GM18867 (cell line): ENCODE results near the gene CREBL2.

Experiments
- ATAC-seq: cut with Tn5 transposase; IDR thresholded peaks from one replicate; pipeline ENCODE4 v1.9.1; 2021; ENCODE audit warnings: mild to moderate bottlenecking, moderate library complexity; ENCODE audit not compliant: unreplicated experiment

The CREBL2 gene

DNA sequence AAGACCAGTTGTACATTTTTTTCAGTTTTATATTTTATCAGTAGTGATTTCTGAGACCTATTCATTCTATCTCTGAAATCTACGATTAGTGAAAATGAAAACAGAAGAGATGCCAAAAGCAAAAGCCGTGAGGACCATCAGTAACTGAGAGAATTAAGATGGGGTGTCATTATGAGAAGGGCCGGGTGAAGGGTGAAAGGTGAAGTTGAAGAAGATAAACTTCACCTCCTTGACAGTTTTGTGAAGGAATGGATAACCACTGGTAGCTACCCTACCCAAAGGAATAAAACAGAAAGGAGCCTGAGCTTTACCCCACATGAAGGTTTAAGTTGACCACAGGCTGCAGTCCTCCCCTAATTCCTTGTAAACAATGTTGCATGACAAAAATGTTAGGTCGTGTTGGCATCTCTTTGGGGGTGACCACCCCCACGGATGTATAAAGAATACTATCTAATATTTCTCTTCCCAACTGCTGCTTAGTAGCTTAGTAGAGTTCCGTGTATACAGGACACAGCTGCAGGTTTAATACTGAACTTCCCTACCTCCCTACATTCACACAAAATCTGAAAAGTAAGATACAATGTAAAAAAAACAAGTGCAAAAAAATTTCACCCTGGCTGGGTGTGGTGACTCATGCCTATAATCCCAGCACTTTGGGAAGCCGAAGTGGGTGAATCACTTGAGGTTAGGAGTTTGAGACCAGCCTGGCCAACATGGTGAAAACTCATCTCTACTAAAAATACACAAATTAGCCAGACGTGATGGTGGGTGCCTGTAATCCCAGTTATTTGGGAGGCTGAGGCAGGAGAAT lies 60.4 kb downstream of the CREBL2 start:
- no peak for ATAC-seq

DNA sequence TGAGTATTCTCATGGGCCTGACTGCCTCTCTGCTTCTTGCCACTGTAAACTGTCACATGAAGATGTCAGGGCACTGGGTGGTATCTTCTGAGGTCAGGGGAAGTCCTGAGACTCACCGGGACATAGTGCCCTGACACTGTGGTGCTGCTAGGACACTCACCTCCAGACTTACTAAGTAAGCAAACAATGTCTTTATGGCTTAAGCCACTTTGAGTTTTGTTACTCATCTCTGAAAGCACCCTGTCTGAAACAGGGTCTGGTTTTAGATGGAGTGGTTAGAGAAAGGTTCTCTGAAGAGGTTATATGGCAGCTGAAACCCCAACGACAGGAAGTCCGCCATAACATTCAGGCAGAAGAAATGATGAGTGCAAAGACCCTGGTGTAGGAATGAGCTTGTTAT lies 61.6 kb downstream of the CREBL2 start:
- ATAC-seq, result peak; percentile 62

DNA sequence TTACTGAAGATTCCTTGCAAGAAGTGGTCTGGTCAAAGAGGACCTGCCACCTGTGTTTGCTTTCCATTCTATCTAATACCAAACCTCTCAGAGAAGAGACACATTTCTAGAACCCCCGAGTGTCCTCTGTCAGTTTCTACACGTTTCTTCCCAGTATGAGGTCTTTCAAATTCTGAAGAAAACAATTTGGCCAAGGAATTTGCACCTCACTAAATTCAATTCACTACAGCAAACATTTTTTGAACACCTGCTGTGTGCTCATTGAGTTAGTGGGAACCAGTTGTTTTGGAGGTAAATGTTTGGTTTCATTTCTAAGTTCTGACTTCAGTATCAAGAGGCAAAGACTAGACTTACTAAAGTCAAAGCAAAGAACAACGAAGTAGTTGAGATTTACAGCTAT lies 64.9 kb downstream of the CREBL2 start:
- no peak for ATAC-seq

DNA sequence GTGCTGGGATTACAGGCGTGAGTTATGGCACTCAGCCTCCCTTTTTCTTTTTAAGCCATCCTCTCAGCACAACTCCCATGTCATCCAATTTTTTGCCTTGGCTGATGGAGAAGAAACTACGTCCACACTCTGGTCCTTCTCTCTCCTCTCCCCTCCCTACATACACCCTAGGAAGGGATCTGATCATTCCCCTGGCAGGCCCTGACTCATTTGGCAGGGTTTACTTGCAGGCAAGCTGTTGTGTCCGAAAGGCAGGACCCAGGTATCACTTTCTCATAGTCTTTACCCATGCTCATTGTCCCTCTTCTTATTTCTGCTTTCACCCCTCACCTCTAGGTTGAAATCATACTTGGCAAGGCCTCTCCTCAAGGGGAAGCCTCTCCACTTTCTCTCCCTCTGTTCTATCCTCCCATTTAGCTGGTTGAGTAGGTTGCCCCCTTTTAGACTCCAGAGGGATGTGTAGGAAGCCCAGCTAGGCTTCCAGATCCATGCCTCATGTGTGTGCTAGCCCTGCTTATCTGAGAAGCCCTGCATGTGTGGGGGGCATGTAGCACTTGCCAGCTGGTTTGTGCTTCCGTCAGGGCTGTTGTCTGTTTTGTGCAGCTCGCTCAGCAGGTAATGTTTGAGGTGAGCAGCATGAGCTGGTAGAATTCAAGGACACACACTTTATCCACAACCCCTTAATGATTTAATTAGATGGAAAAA lies 69.5 kb downstream of the CREBL2 start:
- no peak for ATAC-seq

DNA sequence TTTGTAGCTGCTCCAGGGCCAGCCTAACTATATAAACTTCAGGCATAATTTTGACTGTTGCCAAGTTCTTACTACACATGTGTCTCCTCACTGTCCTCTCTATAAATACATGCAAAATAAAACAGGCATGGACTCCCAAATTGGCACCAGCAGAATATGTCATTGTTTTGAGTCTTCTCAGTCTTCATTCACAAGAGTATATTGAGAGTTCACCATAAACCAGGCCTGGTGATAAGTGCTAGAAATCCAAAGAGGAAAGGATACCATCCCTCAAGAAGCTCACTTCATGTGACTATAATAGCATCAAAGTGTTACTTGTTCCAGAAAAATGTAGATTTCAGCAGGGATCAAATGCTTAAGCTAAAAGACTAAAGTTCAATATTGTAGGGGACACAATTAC lies 70.6 kb downstream of the CREBL2 start:
- ATAC-seq, result no peak

DNA sequence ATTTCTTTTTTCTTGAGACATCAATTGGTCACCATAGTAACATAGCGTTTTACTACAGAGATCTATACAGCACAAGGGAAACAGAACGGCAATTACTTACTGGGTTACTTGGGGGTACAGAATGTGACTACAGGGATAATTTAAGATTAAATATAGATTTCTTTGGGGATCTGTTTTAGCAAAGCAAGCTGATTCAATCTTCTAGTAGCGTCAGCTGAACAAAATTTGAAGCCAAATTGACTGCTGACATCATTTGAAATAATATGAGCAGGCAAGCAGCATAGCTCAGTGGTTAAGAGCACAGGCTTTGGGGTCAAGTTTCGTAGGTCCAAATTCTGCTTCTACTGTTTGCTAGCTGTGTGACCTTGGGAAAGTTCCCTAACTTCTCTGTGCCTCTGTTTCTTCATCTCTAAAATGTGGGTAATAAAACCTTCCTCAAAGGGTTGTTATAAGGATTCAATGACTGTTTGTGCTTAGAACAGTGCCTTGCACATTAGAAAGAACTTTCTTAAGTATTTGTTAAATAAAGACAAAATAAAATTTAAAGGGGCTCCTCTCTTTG lies 71.5 kb downstream of the CREBL2 start:
- ATAC-seq, result no peak

DNA sequence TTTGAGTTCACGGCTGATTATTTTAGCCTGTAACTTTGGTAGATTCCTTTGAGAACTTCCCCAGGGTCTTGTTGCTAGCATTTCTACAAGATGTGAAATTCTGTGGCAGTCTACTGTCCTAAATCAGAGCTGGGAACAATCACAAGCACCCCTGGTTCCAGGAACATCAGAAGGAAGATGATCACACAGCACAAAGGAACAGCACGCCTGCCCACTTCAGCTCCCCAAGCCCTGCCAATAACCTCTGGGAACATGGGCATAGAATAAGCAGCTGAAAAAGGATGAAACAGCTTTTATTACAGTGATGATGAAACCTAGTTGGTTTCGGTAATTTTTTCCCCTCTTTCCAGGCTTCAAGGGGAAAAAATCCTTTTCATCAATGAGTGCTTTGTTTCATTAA lies 72.0 kb downstream of the CREBL2 start:
- no peak for ATAC-seq

DNA sequence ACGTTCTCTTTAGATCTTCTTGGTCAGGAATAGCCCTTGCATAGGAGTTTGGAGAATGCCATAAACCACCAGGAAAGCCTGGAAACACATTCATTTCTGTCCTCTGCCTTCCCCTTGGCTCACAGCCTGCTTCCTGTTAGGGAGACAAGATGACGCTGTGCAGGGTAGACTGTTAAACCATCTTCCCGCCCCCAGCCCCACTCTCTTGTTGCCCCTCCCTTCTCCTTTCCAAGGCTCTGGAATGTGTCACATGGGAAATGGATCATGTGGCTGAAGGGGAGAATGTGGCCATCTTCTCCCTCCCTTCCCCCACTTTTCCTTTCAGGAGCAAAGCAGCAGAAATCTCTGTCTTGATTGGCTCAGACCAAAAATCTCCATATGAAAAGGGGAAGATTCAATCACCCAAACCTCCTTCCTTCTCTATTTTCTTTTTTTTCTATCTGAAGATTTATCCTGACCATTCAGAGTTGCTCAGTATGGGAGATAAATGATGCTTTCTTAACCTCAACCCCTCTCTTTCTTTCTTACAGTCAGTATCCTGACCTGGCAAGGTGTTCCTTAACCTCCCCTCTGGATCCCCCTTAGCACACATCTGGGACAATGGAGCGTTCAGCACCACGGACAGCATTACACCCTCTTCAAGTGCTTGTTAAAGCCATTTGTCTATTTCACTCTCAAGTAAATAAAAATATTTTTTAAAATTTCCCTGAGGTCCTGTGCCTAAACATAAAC lies 72.9 kb downstream of the CREBL2 start:
- ATAC-seq, result no peak

DNA sequence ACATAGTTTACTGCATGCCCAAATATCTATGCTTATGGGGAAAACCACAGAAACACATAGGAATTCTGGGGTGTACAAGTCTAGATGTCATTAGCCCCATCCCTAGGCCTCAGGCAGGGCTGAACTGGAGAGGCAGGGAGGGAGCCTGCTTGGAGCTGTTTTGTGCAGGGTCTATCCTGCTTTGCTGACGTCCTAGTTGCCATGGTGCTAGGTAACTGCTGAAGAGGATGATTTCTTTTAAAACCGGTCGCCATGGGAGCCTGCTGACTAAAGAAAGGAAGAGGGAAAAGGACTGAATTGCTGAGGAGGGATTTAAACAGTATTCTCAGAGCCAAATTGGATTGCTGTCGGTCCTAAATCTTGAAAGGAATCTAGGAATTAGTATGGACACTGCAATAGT lies 73.6 kb downstream of the CREBL2 start:
- ATAC-seq, result no peak

DNA sequence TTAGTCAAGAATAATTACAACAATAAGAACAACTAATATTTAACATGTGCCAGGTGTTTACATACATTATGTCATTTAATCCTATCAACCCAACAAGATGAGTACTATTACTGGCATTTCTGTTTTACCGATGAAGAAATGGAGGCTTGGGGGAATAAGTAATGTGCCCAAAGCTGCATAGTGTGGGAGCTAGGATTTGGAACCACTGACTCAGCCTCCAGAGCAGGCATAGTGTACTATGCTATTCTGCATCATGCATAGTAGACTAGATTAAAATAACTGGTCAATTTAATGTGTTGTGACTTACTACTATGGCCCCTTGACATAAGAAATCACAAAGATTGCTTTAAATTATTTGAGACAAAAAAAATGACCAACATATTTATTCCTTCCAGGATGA lies 74.8 kb downstream of the CREBL2 start:
- no peak for ATAC-seq

DNA sequence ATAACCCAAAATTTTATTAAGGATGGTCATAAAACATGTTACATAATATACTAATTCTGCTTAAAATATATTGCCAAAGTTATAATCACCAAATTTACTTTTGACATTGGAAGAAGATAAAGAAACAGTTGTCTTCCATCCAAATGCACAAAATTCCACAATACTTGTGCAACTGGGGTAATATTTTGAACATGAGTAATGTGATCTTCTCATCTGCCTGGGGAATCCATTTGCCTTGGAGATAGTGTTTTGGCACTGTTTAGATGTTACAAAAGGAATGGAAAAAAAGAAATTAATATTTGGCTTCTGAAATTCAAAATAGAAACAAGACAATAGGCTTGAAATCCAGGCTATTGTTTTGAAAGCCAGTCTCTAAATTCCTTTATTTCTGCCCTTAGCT lies 75.2 kb downstream of the CREBL2 start:
- ATAC-seq, result no peak

DNA sequence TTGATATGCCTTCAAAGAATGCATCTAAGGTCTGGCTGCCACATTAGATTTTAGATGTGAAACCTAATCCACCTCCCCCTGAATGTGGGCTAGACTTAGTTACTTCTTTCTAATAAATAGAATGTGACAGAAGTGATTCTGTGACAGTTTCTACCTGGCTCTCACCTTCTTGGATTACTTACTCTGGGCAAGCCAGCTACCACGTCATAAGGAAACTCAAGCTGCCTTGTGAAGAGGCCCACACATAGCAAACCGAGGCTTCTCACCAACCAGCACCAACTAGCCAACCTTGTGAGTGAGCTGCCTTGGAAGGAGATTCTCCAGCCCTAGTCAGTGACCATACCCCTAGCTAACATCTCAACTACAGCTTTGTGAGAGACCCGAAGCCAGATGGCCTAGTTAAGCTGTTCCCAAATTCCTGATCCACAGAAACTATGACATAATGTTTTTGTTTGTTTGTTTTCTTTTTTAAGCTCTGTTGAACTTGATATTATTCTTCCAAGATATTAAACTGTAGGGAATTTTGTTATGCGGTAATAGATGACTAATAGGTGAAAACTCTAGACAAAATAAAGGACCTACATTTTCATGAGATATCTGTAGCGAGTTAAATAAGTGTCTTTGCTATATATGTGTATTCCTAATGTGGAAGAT lies 78.1 kb downstream of the CREBL2 start:
- ATAC-seq, result peak; percentile 49

DNA sequence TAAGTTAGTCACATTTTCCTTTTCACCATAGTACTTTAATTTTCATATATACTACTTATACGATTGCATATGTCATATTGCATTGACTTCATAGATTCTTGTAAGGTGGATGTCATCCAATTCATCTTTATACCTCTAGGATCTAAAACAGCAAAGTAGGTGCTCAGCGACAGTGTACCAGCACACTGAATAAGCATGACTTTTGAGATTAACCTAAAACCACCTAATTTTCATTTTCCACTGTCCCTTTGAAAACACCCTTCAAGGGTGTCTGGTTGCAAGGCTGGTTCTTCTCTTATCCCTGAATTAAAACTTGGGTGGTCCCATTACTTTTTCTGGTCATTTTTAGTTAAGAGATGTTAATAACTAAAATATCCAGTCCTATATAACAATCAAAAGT lies 79.9 kb downstream of the CREBL2 start:
- ATAC-seq, result peak; percentile 45

DNA sequence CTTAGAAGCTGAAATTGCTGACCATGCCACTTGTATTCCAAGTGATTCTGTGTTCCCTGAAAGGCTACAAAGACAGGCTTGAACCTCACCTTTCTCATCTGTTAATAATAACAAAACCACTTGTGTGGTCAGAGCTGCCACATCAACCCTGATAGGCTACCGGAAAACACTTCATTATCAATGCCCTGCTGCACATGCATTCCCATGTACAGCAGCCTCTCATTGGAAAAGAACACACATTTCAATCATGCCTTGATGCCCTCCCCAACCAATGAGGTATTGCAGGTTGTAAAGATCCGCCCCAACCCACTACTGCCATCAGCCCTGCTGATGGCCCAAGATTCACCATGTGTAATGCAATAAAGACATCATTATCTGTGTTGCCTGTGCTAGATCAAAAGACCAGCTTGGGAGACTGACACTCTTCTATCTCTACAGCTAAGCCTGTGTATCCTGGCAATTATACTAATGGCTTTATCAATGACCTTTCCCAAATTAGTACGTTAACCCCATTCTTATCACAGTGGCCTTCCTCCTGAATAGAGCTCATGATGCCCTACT lies 81.5 kb downstream of the CREBL2 start:
- no peak for ATAC-seq
